Measurements from ENCODE around the gene LAMTOR2. TPM values are rescaled to one million over a fixed set of nuclear protein-coding genes. Genes with fewer than 3 reads are reported as not detected.
A peak's percentile ranks its signal among the peaks of the same experiment; 100 is the strongest.
"Not testable (repeated sequence)": the region's sequence is repeated elsewhere in the genome, so short reads cannot be mapped to it uniquely, and the experiment has no call there.

Gene LAMTOR2
- total RNA-seq, 1 donor = 40.4 TPM

GRCh38 chr1:156026588-156026987 is 28.0 kb upstream of the LAMTOR2 start:
- TF ChIP-seq CTCF (IDR thresholded peaks at IDR 0.05; ENCODE audit: insufficient read depth, low read length) = no peak
- no peak overlapping the region for H3K4me3 ChIP-seq (ENCODE audit: low read depth, low read length)
- no peak for DNase-seq (ENCODE audit: low read depth)

GRCh38 chr1:156033011-156033410 is 21.6 kb upstream of the LAMTOR2 start:
- peak; percentile 35 for DNase-seq (ENCODE audit: low read depth)
- no peak for TF ChIP-seq CTCF (IDR thresholded peaks at IDR 0.05; ENCODE audit: insufficient read depth, low read length)
- no peak overlapping the region for H3K4me3 ChIP-seq (ENCODE audit: low read depth, low read length)

GRCh38 chr1:156034991-156035390 is 19.6 kb upstream of the LAMTOR2 start:
- not testable (repeated sequence) for H3K4me3 ChIP-seq (ENCODE audit: low read depth, low read length); DNase-seq (ENCODE audit: low read depth)

GRCh38 chr1:156042828-156043227 is 11.8 kb upstream of the LAMTOR2 start:
- no peak for DNase-seq (ENCODE audit: low read depth)
- no peak for TF ChIP-seq CTCF (IDR thresholded peaks at IDR 0.05; ENCODE audit: insufficient read depth, low read length)
- no peak overlapping the region for H3K4me3 ChIP-seq (ENCODE audit: low read depth, low read length)

GRCh38 chr1:156045076-156045475 is 9.5 kb upstream of the LAMTOR2 start:
- no peak for TF ChIP-seq CTCF (IDR thresholded peaks at IDR 0.05; ENCODE audit: insufficient read depth, low read length)
- DNase-seq (ENCODE audit: low read depth) = no peak

GRCh38 chr1:156048663-156049258 is 5.8 kb upstream of the LAMTOR2 start:
- no peak overlapping the region for H3K4me3 ChIP-seq (ENCODE audit: low read depth, low read length)
- TF ChIP-seq CTCF (IDR thresholded peaks at IDR 0.05; ENCODE audit: insufficient read depth, low read length) = no peak
- no peak for DNase-seq (ENCODE audit: low read depth)

More at GRCh38 chr1:156045076-156045475, 9.5 kb upstream of the LAMTOR2 start:
- H3K4me3 ChIP-seq (ENCODE audit: low read depth, low read length) = no peak overlapping the region

- no peak for DNase-seq (ENCODE audit: low read depth)
- TF ChIP-seq CTCF (IDR thresholded peaks at IDR 0.05; ENCODE audit: insufficient read depth, low read length) = no peak
Observed at GRCh38 chr1:156050376-156050775, 4.2 kb upstream of the LAMTOR2 start.

More at GRCh38 chr1:156050376-156050775, 4.2 kb upstream of the LAMTOR2 start:
- H3K4me3 ChIP-seq (ENCODE audit: low read depth, low read length) = no peak overlapping the region

Data from fibroblast of the aortic adventitia (primary cell).